ENCODE measurements around the gene SLC44A5. TPM values are rescaled to one million over a fixed set of nuclear protein-coding genes. Genes with fewer than 3 reads are reported as not detected.
"Not testable (repeated sequence)": the region's sequence is repeated elsewhere in the genome, so short reads cannot be mapped to it uniquely, and the experiment has no call there.

Gene SLC44A5
- total RNA-seq, 4 donors from 2014 or later = 0.11 to 2.0 (median 0.87) TPM

DNA sequence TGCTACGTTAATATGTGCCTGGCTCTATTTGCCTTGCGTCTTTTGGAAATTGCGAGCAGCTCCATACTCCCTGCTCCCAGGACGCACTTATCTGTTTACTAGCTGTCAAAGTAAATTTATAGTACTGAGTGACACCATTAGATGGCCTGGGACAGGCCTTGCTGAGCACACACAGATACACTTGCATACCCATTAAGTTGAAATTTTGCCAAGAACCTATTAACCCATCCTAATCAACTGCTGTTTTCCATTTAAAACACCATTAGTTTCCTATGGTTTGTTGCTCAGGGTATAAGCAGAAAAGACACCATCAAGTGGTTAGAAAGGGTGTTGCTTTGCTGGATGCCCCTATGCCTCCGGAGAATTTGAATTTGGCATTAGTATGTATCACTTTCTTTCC lies 187.3 kb downstream of the SLC44A5 start:
- no peak overlapping the region for H3K27ac ChIP-seq
- H3K36me3 ChIP-seq = no peaks in the 10 kb centered on the region
- no peaks in the 10 kb centered on the region for H3K27me3 ChIP-seq
- WGBS, 2 donors = 78 to 85% methylated on average over 5 of the region's 5 CpGs
- H3K4me3 ChIP-seq (replicated peaks in 1 of 3) = no peak overlapping the region
- TF ChIP-seq POLR2A (IDR thresholded peaks at IDR 0.05) = no peak
- TF ChIP-seq, protein P1, sequence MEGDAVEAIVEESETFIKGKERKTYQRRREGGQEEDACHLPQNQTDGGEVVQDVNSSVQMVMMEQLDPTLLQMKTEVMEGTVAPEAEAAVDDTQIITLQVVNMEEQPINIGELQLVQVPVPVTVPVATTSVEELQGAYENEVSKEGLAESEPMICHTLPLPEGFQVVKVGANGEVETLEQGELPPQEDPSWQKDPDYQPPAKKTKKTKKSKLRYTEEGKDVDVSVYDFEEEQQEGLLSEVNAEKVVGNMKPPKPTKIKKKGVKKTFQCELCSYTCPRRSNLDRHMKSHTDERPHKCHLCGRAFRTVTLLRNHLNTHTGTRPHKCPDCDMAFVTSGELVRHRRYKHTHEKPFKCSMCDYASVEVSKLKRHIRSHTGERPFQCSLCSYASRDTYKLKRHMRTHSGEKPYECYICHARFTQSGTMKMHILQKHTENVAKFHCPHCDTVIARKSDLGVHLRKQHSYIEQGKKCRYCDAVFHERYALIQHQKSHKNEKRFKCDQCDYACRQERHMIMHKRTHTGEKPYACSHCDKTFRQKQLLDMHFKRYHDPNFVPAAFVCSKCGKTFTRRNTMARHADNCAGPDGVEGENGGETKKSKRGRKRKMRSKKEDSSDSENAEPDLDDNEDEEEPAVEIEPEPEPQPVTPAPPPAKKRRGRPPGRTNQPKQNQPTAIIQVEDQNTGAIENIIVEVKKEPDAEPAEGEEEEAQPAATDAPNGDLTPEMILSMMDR (IDR thresholded peaks at IDR 0.05) = no peak
- H3K9me3 ChIP-seq = no peaks in the 10 kb centered on the region
- no peak for DNase-seq
- no peaks in the 10 kb centered on the region for H3K4me1 ChIP-seq
- intact Hi-C loops (cut with DNase I) = no loop called here

DNA sequence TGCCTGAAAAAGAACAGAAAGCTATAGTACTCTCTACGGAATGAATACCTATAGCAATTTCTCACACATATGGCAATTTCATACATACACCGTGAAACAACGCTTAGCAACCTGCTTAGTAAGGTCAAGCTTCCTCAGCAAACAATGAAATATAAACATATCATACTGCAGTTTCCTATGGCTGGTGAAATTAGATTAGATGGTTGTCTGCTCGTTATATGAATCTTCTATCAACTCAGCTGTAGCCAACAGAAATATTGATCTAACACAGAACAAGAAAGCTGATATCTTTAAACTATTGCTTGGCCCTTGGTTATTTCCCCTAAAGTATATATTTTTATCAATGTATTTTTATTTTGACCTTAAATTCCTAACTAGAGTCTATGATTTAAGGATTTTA lies 187.8 kb downstream of the SLC44A5 start:
- Histone ChIP-seq H3K27me3 (no peaks in the 10 kb centered on the region), H3K36me3 (no peaks in the 10 kb centered on the region), H3K4me3 (replicated peaks in 1 of 3) (no peak overlapping the region), H3K4me1 (no peaks in the 10 kb centered on the region), H3K9me3 (no peaks in the 10 kb centered on the region), H3K27ac (no peak overlapping the region)
- intact Hi-C loops (cut with DNase I) = no loop called here
- TF ChIP-seq, protein P1 (IDR thresholded peaks at IDR 0.05) = no peak
- TF ChIP-seq POLR2A (IDR thresholded peaks at IDR 0.05) = no peak
- WGBS, 2 donors = 83% methylated on average over 4 of the region's 4 CpGs
- DNase-seq = no peak

DNA sequence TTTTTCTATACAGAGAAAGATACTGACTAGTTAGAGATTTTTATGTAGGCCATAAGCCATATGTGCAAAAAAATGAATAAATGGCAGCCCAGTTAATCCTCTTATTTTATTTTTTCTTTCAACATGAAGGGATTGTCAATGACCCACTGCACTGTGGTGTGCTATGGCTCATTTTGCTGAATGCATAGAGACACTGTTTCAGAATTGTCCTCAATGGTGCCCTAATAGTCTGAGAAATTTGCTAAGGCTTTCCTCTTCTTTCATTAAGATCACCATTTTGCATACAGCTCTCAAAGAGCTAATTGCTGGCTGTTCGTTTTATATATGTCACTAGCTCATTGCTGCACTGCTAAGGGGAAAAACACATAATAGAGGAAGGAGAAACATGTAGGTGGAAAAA lies 189.5 kb downstream of the SLC44A5 start:
- H3K9me3 ChIP-seq = no peaks in the 10 kb centered on the region
- no peaks in the 10 kb centered on the region for H3K4me1 ChIP-seq
- no peaks in the 10 kb centered on the region for H3K36me3 ChIP-seq
- WGBS, 2 donors = 82 to 88% methylated on average over 1 of the region's 1 CpG
- DNase-seq = no peak
- intact Hi-C loops (cut with DNase I) = no loop called here
- no peaks in the 10 kb centered on the region for H3K27me3 ChIP-seq
- TF ChIP-seq POLR2A (IDR thresholded peaks at IDR 0.05) = no peak
- TF ChIP-seq, protein P1 (IDR thresholded peaks at IDR 0.05) = no peak
- no peak overlapping the region for H3K4me3 ChIP-seq (replicated peaks in 1 of 3)
- no peak overlapping the region for H3K27ac ChIP-seq

DNA sequence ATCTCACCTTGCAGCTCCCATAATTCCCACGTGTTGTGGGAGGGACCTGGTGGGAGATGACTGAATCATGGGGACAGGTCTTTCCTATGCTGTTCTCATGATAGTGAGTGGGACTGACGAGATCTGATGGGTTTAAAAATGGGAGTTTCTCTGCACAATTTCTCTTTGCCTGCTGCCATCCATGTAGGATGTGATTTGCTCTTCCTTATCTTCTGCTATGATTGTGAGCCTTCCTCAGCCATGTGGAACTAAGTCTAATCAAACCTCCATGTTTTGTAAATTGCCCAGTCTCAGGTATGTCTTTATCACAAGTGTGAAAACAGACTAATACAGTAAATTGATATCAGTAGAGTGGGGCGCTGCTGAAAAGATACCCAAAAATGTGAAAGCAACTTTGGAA lies 195.7 kb downstream of the SLC44A5 start:
- Histone ChIP-seq H3K9me3 (no peaks in the 10 kb centered on the region), H3K27me3 (no peaks in the 10 kb centered on the region), H3K36me3 (no peaks in the 10 kb centered on the region), H3K4me1 (no peaks in the 10 kb centered on the region), H3K27ac (no peak overlapping the region), H3K4me3 (replicated peaks in 1 of 3) (no peak overlapping the region)
- intact Hi-C loops (cut with DNase I) = no loop called here
- DNase-seq = no peak
- TF ChIP-seq, protein P1 (IDR thresholded peaks at IDR 0.05) = no peak
- TF ChIP-seq POLR2A (IDR thresholded peaks at IDR 0.05) = no peak
- 73 to 81% methylated on average over 3 of the region's 3 CpGs for WGBS, 2 donors

DNA sequence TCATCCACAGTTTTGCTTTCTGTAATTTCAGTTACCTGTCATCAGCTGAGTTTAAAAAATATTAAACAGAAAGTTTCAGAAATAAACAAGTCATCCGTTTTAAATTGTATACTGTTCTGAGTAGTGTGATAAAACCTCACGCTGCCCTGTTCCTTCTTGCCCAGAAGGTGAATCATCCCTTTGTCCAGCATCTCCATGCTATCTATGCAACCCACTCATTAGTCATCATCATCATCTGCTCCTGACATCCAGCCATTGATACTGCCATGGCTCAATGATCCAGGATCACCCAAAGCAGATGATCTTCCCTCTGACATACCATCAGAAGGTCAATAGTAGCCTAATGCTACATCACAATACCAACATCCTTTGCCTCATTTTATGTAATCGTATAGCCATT lies 198.3 kb downstream of the SLC44A5 start:
- whole genome bisulfite sequencing, 2 donors = 89 to 92% methylated on average over 3 of the region's 3 CpGs
- no peaks in the 10 kb centered on the region for H3K9me3 ChIP-seq
- H3K4me1 ChIP-seq = no peaks in the 10 kb centered on the region
- intact Hi-C loops (cut with DNase I) = no loop called here
- H3K36me3 ChIP-seq = no peaks in the 10 kb centered on the region
- H3K27ac ChIP-seq = no peak overlapping the region
- H3K4me3 ChIP-seq (replicated peaks in 1 of 3) = no peak overlapping the region
- TF ChIP-seq POLR2A (IDR thresholded peaks at IDR 0.05) = no peak
- TF ChIP-seq, protein P1 (IDR thresholded peaks at IDR 0.05) = no peak
- no peak for DNase-seq
- H3K27me3 ChIP-seq = no peaks in the 10 kb centered on the region

DNA sequence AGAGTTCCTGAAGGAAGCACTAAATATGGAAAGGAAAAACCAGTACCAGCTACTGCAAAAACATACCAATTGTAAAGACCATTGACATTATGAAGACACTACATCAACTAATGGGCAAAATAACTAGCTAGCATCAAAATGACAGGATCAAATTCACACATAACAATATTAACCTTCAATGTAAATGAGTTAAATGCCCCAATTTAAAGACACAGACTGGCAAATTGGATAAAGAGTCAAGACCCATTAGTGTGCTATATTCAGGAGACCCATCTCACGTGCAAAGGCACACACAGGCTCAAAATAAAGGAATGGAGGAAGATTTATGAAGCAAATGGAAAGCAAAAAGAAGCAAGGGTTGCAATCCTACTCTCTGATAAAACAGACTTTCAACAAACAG lies 206.2 kb downstream of the SLC44A5 start:
- intact Hi-C loops (cut with DNase I); H3K36me3 ChIP-seq: not testable (repeated sequence)
- 71 to 72% methylated on average over 1 of the region's 1 CpG for WGBS, 2 donors

DNA sequence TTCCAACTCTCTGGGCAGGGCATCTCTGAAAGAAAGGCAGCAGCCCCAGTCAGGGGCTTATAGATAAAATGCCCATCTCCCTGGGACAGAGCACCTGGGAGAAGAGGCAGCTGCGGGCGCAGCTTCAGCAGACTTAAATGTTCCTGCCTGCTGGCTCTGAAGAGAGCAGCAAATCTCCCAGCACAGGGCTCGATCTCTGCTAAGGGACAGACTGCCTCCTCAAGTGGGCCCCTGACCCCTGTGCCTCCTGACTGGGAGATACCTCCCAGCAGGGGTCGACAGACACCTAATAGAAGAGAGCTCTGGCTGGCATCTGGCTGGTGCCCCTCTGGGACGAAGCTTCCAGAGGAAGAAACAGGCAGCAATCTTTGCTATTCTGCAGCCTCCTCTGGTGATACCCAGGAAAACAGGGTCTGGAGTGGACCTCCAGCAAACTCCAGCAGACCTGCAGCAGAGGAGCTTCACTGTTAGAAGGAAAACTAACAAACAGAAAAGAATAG lies 207.7 kb downstream of the SLC44A5 start:
- H3K27me3 ChIP-seq; DNase-seq; H3K27ac ChIP-seq; H3K4me1 ChIP-seq; H3K9me3 ChIP-seq; H3K36me3 ChIP-seq; intact Hi-C loops (cut with DNase I); H3K4me3 ChIP-seq (replicated peaks in 1 of 3): not testable (repeated sequence)
- WGBS, 2 donors = 67 to 85% methylated on average over 4 to 5 of the region's 5 CpGs

More for the DNA sequence above, 206.2 kb downstream of the SLC44A5 start:
- H3K27ac ChIP-seq; H3K9me3 ChIP-seq; H3K4me3 ChIP-seq (replicated peaks in 1 of 3); H3K4me1 ChIP-seq; DNase-seq; H3K27me3 ChIP-seq: not testable (repeated sequence)

Data from thyroid gland (tissue), 4 donors.